ENCODE results near the gene UBXN6. TPM values are rescaled to one million over a fixed set of nuclear protein-coding genes. Genes with fewer than 3 reads are reported as not detected.

The UBXN6 gene
- total RNA-seq, 1 experiment from 2014 or later: 34.1 TPM

GRCh38 chr19:4503132-4503824 is 45.7 kb upstream of the UBXN6 start:
- Mint-ChIP-seq H3K4me3 (no peak overlapping the region), H3K27ac (no peak overlapping the region), H3K9me3 (no peaks in the 10 kb centered on the region), H3K36me3 (ENCODE audit: insufficient read depth in 1 of 3, low read depth in 3 of 3) (peaks cover 20 to 61% (median 53%) of the 10 kb centered on the region in 3 experiments; a peak in 6 of 7 replicates), H3K4me1 (no peaks in the 10 kb centered on the region), H3K27me3 (ENCODE audit: low read depth) (peaks cover 19% of the 10 kb centered on the region)
- H3K23me2 ChIP-seq (ENCODE audit: insufficient read length, low read depth, low read length, poor library complexity, severe bottlenecking): no peaks in the 10 kb centered on the region
- no peak overlapping the region for H3T11ph ChIP-seq (ENCODE audit: low read length)
- H3K79me2 ChIP-seq (ENCODE audit: insufficient read depth, low read length): no peaks in the 10 kb centered on the region
- no peak overlapping the region for H2BK12ac ChIP-seq (ENCODE audit: insufficient read length, low read depth, low read length)
- H2BK15ac ChIP-seq (ENCODE audit: low read depth, low read length): no peak overlapping the region
- H2BK5ac ChIP-seq (ENCODE audit: insufficient read length, low read length): no peak overlapping the region
- no peak overlapping the region for H4K91ac ChIP-seq (ENCODE audit: insufficient read length, low read depth, low read length)
- H3K27me3 ChIP-seq (ENCODE audit: insufficient read depth, low read length): no peaks in the 10 kb centered on the region
- DNase-seq: no peak
- TF ChIP-seq, protein P1, sequence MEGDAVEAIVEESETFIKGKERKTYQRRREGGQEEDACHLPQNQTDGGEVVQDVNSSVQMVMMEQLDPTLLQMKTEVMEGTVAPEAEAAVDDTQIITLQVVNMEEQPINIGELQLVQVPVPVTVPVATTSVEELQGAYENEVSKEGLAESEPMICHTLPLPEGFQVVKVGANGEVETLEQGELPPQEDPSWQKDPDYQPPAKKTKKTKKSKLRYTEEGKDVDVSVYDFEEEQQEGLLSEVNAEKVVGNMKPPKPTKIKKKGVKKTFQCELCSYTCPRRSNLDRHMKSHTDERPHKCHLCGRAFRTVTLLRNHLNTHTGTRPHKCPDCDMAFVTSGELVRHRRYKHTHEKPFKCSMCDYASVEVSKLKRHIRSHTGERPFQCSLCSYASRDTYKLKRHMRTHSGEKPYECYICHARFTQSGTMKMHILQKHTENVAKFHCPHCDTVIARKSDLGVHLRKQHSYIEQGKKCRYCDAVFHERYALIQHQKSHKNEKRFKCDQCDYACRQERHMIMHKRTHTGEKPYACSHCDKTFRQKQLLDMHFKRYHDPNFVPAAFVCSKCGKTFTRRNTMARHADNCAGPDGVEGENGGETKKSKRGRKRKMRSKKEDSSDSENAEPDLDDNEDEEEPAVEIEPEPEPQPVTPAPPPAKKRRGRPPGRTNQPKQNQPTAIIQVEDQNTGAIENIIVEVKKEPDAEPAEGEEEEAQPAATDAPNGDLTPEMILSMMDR (conservative IDR thresholded peaks at IDR 0.05): no peak
- no peak overlapping the region for H2AFZ ChIP-seq (ENCODE audit: low read length)
- no CpG with 5 or more reads among the region's 25 CpGs for WGBS (ENCODE audit: extremely low coverage, insufficient read length, low lambda C conversion rate)
- H3K27ac ChIP-seq (ENCODE audit: insufficient read length, low read depth, low read length): no peak overlapping the region
- no peak overlapping the region for H4K5ac ChIP-seq (ENCODE audit: insufficient read length, low read depth, low read length)
- no peak overlapping the region for H2AK5ac ChIP-seq (ENCODE audit: insufficient read length, low read length)
- no peak overlapping the region for H2BK20ac ChIP-seq (ENCODE audit: low read depth, low read length, poor library complexity, severe bottlenecking)
- no peak overlapping the region for H3K4me2 ChIP-seq (ENCODE audit: insufficient read depth, insufficient read length, low read length)
- H3K14ac ChIP-seq (ENCODE audit: insufficient read depth, low read length): no peak overlapping the region
- H3K56ac ChIP-seq (ENCODE audit: insufficient read length, low read depth, low read length): no peak overlapping the region
- H4K20me1 ChIP-seq (ENCODE audit: control insufficient read depth, insufficient read depth, insufficient read length): no peaks in the 10 kb centered on the region
- H3K23ac ChIP-seq (ENCODE audit: insufficient read length, low read depth, low read length): no peak overlapping the region
- no peaks in the 10 kb centered on the region for H3K9me3 ChIP-seq (ENCODE audit: control insufficient read depth, low read depth, low read length)
- H3K18ac ChIP-seq (ENCODE audit: insufficient read length, low read depth, low read length): no peak overlapping the region
- H2BK120ac ChIP-seq (ENCODE audit: low read depth, low read length, poor library complexity, severe bottlenecking): no peak overlapping the region
- H3K79me1 ChIP-seq (ENCODE audit: insufficient read depth, low read depth, low read length, poor library complexity, severe bottlenecking): no peaks in the 10 kb centered on the region
- no peaks in the 10 kb centered on the region for H3K4me1 ChIP-seq (ENCODE audit: insufficient read depth, low read length)
- no peak overlapping the region for H3K4ac ChIP-seq (ENCODE audit: low read depth, low read length)
- H4K8ac ChIP-seq (replicated peaks; ENCODE audit: insufficient read length, low read depth, low read length): no peak overlapping the region
- no peak overlapping the region for H3K9ac ChIP-seq (ENCODE audit: extremely low read depth, insufficient read length, low read length)

Measured in H9 (cell line).